GM12801 (cell line): ENCODE measurements around the gene SMIM27.

Experiments used
- CTCF ChIP-seq: IDR thresholded peaks from one replicate; pipeline ENCODE4 v1.5.1; 2011; ENCODE audit warnings: control low read depth; ENCODE audit not compliant: insufficient read length; ENCODE audit errors: extremely low read depth

SMIM27 gene

GRCh38 chr9:32552172-32552872, at the start of gene SMIM27, which contains the start of gene TOPORS:
TSS of gene SMIM27 (plus strand) at chr9:32552327. CDS start at chr9:32552435, 108 bp downstream.
TSS of gene TOPORS (minus strand) at chr9:32552586. CDS start at chr9:32552436, 150 bp downstream.
- no peak for TF ChIP-seq CTCF

- no peak for TF ChIP-seq CTCF
Observed at GRCh38 chr9:32502464-32502863, 49.7 kb upstream of the SMIM27 start.

GRCh38 chr9:32503008-32503407, 49.1 kb upstream of the SMIM27 start:
- TF ChIP-seq CTCF = no peak

- no peak for TF ChIP-seq CTCF
Observed at GRCh38 chr9:32508728-32509127, 43.4 kb upstream of the SMIM27 start.

- TF ChIP-seq CTCF = no peak
Observed at GRCh38 chr9:32516241-32516640, 35.9 kb upstream of the SMIM27 start.

- TF ChIP-seq CTCF = no peak
Observed at GRCh38 chr9:32518276-32518675, 33.9 kb upstream of the SMIM27 start.

- TF ChIP-seq CTCF = no peak
Observed at GRCh38 chr9:32523910-32524309, 28.2 kb upstream of the SMIM27 start.
